ENCODE measurements around the gene TMEM120B.
A peak's percentile ranks its signal among the peaks of the same experiment; 100 is the strongest.

Gene TMEM120B

DNA sequence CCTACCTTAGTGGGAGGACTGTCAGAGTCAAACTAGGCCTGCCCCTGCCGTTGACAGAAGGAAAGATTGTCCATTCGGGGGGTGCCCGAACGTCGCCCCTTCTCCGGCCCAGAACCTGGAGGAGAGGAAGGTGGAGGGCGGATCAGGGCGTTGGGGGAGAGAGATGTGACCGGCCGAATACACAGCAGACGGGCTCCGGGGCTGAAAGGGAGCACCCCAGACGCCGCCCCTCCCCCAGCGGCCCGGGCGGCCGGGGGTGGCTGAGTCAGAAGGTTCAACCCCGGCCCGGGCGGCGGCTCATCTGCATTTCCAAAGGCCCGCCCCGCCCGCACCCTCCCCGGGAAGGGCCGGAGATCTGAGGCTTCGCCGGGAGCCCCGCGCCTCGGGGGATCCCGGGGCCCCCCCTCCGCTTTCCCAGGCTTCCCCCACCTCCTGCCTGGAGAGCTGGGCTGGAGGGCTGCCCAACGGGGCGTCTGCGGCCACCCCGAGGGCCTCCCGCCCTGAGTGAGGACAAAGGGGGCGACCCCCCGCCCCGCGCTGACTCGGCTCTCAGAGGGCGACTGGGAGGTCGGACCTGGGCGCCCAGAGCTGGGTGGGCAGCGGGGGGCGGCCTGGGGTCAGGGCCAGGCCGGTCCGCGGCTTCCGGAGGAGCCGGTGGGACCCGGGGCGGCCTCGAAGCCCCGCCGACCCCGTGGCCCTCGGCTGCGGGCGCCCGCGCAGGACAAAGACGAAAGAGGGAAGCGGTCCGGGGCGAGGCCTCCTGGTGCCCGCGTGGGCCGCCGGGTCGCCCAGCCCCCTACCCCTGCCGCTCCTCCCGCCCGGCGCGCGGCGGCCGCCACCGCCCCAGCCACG, 87.5 kb downstream of the TMEM120B start:
- peaks cover 91% of the 10 kb centered on the region for H3K36me3 Mint-ChIP-seq (ENCODE audit: low read depth)
- intact Hi-C loops (cut with micrococcal nuclease), result no loop called here
- H3K27me3 Mint-ChIP-seq, result no peaks in the 10 kb centered on the region
- peak overlapping the region; percentile 100 for H3K27ac Mint-ChIP-seq
- peaks cover 39% of the 10 kb centered on the region for H3K4me1 Mint-ChIP-seq (ENCODE audit: low read depth)
- H3K4me3 Mint-ChIP-seq, result peak overlapping the region; percentile 86
- H3K9me3 Mint-ChIP-seq, result no peaks in the 10 kb centered on the region

DNA sequence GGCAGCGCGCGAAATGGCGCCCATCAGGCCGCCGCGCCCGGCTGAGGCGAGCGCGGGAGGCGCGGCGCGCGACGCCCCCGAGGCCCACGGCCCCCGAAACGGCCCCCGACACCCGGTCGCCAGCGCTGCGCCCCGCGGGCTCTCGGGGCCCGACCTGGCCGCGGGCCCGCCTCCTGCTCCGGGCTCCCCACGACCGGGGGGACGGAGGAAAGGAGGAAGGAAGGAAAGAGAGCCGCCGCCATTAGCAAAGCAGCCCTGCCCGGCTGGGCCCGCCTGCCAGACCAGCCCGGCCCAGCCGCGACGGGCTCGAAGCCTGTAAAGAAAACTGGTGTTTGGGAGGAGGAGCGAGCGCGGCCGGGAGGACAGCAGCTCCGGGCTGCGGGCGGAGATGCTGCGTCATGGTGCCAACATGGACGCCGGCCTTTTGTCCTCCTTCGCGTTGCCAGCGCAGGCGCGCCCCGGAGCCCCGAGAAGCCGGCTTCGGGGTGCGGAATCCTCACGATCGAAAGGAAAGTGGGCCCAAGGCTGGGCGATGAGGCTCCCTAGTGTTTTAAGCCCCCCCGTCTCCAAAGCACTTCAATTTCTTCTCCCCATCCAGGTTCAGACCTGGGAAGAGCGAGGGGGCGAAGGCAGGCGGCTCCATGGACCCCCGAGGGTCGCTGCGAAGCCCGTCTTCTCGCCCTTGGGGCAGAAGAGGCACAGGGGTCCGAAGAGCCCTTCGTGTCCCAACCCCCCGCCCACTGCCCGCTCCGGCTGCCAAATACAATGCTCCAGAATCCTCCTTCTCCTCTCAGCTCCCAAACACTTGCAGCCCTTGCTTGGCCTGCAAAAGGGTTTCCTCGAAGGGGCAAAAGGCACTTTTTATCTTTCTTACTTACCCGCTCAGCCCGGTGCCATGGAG, 88.4 kb downstream of the TMEM120B start:
- Mint-ChIP-seq H3K4me1 (ENCODE audit: low read depth) (peaks cover 34% of the 10 kb centered on the region), H3K9me3 (no peaks in the 10 kb centered on the region), H3K36me3 (ENCODE audit: low read depth) (peaks cover 91% of the 10 kb centered on the region), H3K4me3 (peak overlapping the region; percentile 100), H3K27ac (peak overlapping the region; percentile 100), H3K27me3 (no peaks in the 10 kb centered on the region)
- intact Hi-C loops (cut with micrococcal nuclease), result no loop called here

DNA sequence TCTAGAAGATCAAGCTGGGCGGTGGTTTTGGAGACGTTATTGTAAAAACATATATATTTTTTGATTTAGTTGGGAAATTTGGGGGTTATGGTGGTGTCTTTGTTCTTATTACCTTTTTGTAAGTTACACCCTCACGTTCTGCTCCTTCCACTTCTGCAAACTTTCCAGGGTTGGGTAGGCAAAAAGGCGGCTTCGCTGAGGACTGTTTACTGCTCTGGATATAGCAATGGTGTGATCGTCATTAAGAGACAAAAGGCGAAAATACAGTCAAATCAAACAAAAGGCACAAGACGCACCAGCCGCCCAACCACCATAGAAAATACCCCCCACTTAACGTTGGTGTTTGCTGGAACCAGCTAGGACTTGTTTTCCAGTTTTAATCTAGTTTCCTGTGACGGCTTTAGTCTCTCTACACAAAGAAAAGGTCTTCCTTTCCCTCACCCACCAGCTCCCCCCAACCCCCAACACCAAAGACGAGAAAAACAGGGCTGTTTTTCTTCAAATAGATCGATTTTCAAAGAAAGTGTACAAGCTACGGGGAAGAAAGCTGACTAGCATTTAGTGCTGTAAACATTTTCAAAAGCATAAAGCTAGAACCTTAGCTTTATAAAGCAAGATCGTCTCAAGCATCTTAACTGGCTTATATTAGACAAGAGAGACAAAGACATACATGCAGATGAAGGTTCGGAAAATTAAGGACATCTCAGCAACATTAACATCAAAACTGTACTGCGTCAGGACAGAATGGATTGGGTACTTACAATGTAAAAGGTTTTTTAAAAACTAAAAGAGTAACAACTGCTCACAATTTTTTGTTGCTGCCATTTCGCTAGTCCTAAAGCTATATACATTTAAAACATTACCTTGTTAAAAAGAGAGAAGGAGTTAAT, 89.3 kb downstream of the TMEM120B start:
- Mint-ChIP-seq H3K4me1 (ENCODE audit: low read depth) (peaks cover 39% of the 10 kb centered on the region), H3K27ac (peak overlapping the region; percentile 100), H3K27me3 (no peaks in the 10 kb centered on the region), H3K4me3 (peak overlapping the region; percentile 100), H3K36me3 (ENCODE audit: low read depth) (peaks cover 91% of the 10 kb centered on the region), H3K9me3 (no peaks in the 10 kb centered on the region)
- intact Hi-C loops (cut with micrococcal nuclease), result no loop called here

DNA sequence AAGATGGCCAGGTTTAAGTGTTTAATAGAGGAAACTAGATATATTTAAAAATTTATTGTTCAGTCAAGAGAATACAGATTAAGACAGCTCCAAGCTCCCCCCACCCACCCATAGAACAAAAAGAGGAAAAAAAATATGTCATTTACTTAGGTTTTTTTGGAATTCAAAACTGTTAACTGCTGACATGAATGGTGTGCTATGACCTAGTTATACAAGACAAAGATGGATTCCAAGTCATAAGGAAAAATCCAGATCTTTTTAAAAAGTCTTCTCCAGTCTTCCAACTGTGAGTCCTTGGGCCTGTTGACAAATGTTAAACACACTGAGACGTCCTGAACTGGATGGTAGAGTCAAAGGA, 89.9 kb downstream of the TMEM120B start:
- no peaks in the 10 kb centered on the region for H3K9me3 Mint-ChIP-seq
- intact Hi-C loops (cut with micrococcal nuclease), result no loop called here
- peak overlapping the region; percentile 100 for H3K27ac Mint-ChIP-seq
- peaks cover 39% of the 10 kb centered on the region for H3K4me1 Mint-ChIP-seq (ENCODE audit: low read depth)
- H3K36me3 Mint-ChIP-seq (ENCODE audit: low read depth), result peaks cover 91% of the 10 kb centered on the region
- H3K27me3 Mint-ChIP-seq, result no peaks in the 10 kb centered on the region
- peak overlapping the region; percentile 100 for H3K4me3 Mint-ChIP-seq

DNA sequence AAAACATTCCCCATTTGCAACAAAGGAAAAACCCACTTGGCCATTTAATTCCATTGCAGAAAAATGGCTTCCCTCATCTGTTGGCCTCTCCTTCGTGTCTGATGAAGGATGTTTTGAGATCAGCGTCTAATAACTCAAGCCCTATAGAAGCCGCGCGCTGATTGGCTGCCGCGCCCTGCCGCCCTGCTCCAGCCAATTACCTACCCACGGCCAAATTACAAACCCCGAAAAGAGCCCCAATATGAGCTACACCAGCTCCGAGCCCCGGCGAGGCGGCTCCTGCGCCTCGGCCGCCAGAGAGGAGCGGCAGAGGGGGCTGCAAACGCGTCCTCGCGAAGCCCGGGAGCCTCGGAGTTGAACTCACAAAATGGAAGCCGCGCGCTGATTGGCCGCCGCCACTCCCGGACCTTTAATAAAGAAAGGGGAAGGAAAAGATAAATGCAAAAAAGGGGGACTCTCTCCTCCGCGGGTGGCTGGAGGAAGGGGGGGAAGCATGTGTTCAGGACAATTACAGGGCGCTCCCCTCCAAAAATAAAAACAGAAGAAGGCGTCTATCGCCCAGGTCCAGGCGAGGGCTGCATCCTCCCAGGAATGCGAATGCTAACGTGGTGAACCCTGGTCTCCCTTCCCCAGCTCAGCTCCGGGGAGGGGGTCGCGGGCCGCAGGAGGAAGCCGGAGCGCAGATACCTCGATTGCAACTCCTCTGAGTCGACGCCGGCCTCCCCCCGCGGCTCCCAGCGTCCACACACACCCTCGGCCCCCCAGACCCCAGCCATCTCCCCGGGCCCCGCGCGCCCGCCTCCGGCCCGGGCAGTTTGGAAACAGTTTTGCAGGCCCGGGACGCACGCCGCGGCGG, 90.5 kb downstream of the TMEM120B start:
- peak overlapping the region; percentile 100 for H3K27ac Mint-ChIP-seq
- peaks cover 91% of the 10 kb centered on the region for H3K36me3 Mint-ChIP-seq (ENCODE audit: low read depth)
- no peaks in the 10 kb centered on the region for H3K9me3 Mint-ChIP-seq
- H3K27me3 Mint-ChIP-seq, result no peaks in the 10 kb centered on the region
- intact Hi-C loops (cut with micrococcal nuclease), result no loop called here
- peaks cover 39% of the 10 kb centered on the region for H3K4me1 Mint-ChIP-seq (ENCODE audit: low read depth)
- peak overlapping the region; percentile 100 for H3K4me3 Mint-ChIP-seq

DNA sequence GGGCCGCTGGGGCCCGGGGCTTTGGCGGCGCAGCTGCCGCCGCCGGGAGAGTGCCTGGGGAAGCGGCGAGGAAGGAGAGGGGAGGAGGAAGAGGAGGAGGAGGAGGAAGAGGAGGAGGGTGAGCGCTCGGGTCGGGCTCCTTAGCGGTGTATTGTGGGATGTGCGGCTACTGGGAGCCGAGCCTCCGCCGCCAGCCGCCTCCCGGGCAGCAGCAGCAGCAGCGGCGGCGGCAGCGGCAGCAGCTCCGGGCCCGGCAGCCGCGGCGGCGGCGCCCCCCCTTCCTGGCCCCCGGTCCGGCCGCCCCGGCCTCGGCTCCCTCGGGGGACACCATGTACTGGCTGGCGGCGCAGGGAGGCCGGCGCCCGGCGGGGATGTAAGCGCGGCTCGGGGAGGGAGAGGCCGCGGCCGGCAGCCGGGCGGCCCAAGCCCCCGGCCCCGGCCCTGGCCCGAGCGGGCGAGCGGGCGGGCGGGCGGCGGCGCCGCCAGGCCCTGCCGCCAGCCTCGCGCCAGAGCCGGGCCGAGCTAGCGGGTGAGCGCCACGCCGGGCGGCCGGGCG, 91.4 kb downstream of the TMEM120B start, which contains the start of gene SETD1B:
Gene SETD1B, plus strand, starts transcription at position 149 of the 556 bp plus-strand sequence. CDS start 729 bp downstream, outside the sequence.
- H3K9me3 Mint-ChIP-seq, result no peaks in the 10 kb centered on the region
- H3K27ac Mint-ChIP-seq, result peak within 1 kb of the TSS; percentile 100
- intact Hi-C loops (cut with micrococcal nuclease), result no loop called here
- H3K27me3 Mint-ChIP-seq, result no peaks in the 10 kb centered on the region
- peaks cover 39% of the 10 kb centered on the region for H3K4me1 Mint-ChIP-seq (ENCODE audit: low read depth)
- peak within 1 kb of the TSS; percentile 100 for H3K4me3 Mint-ChIP-seq
- peaks cover 91% of the 10 kb centered on the region for H3K36me3 Mint-ChIP-seq (ENCODE audit: low read depth)

DNA sequence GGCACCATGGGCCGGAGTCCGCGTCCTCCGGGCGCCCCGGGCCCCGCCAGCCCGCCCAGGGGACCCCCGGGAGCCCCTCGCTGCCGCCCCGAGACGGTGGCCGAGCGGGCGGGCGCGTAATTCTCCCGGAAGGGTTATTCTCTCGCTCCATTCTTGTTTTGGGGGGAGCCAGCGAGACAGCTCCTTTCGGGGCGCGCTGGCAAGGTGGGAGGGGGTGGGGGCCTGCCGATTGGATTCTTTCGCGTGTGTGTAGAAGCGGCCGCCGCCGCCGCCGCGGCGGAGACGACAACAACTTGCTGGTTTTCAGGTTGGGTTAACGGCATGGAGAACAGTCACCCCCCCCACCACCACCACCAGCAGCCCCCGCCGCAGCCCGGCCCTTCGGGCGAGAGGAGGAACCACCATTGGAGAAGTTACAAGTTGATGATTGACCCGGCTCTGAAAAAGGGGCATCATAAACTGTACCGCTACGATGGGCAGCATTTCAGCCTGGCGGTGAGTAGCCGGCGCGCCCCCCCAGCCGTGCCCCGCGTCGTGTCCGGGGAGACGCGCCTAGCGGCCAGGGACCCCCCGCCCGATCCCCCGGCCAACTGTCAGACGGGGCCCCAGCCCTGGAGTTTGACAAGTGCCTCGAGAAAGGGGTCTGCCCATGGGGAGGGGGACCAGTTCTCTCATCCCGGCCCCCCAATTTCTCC, 92.0 kb downstream of the TMEM120B start:
- Mint-ChIP-seq H3K27me3 (no peaks in the 10 kb centered on the region), H3K9me3 (no peaks in the 10 kb centered on the region), H3K36me3 (ENCODE audit: low read depth) (peaks cover 92% of the 10 kb centered on the region), H3K27ac (peak overlapping the region; percentile 100), H3K4me3 (peak overlapping the region; percentile 99), H3K4me1 (ENCODE audit: low read depth) (peaks cover 39% of the 10 kb centered on the region)
- intact Hi-C loops (cut with micrococcal nuclease), result no loop called here

DNA sequence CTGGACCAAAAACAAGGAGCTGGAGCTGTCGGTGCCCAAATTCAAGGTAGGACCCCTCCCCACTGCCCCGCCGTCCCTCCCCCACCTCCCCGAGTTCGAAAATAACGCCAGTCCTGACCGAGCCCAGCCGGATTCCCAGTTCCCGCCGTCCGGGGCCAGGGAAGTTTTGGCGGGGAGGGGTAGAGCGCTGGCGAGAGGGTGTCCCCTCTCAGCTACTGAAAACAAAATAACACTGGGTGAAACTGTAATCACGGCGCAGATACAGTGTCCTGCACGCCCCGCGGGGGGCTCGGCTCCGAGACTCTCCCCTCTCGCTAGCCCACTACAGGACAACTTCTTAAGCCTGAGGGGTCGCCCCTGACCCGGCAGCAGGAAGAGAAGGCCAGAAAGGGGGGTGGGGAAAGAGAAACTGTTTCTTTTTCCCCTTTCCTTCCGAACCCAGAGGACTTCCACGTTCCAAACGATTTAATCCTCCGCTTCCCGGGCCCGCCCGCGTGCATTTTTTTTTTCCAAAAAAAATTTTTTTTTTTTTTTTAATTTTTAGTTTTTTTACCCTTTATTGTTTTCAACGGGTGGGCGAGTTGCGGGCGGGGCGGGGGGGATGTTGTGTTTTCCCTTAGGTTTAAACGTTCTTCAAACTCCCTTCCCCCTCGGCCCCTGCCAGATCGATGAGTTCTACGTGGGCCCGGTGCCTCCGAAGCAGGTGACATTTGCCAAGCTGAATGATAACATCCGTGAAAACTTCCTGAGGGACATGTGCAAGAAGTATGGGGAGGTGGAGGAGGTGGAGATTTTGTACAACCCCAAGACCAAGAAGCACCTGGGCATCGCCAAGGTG, 92.8 kb downstream of the TMEM120B start:
- Mint-ChIP-seq H3K4me1 (ENCODE audit: low read depth) (peaks cover 47% of the 10 kb centered on the region), H3K4me3 (peak overlapping the region; percentile 99), H3K9me3 (no peaks in the 10 kb centered on the region), H3K36me3 (ENCODE audit: low read depth) (peaks cover 95% of the 10 kb centered on the region), H3K27me3 (no peaks in the 10 kb centered on the region), H3K27ac (peak overlapping the region; percentile 100)
- intact Hi-C loops (cut with micrococcal nuclease), result no loop called here

DNA sequence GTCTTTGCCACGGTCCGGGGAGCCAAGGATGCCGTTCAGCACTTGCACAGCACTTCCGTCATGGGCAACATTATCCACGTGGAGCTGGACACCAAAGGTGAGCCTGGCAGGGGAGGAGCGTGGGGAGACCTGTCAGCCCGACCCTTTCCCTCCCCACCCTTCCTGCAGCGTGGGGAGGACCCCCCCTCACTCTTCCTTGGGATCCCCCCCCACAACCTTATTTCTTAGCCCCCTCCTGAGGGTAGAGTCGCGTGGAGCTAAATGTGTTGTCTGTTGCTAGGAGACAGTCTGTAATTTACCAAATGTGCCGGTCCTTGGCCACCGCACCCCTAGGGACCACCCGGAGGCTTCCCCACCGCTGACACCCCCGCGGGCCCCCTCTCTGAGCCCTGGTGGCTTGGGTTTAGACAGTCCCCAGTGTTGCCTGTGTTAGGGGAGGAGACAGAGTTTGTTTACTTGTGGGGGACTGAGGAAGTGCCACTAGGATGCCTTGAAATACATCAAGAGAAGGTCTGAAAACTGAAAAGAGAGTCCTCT, 93.5 kb downstream of the TMEM120B start:
- intact Hi-C loops (cut with micrococcal nuclease), result no loop called here
- H3K4me1 Mint-ChIP-seq (ENCODE audit: low read depth), result peaks cover 54% of the 10 kb centered on the region
- no peaks in the 10 kb centered on the region for H3K27me3 Mint-ChIP-seq
- peak overlapping the region; percentile 99 for H3K4me3 Mint-ChIP-seq
- peaks cover 97% of the 10 kb centered on the region for H3K36me3 Mint-ChIP-seq (ENCODE audit: low read depth)
- H3K27ac Mint-ChIP-seq, result peak overlapping the region; percentile 100
- H3K9me3 Mint-ChIP-seq, result no peaks in the 10 kb centered on the region

DNA sequence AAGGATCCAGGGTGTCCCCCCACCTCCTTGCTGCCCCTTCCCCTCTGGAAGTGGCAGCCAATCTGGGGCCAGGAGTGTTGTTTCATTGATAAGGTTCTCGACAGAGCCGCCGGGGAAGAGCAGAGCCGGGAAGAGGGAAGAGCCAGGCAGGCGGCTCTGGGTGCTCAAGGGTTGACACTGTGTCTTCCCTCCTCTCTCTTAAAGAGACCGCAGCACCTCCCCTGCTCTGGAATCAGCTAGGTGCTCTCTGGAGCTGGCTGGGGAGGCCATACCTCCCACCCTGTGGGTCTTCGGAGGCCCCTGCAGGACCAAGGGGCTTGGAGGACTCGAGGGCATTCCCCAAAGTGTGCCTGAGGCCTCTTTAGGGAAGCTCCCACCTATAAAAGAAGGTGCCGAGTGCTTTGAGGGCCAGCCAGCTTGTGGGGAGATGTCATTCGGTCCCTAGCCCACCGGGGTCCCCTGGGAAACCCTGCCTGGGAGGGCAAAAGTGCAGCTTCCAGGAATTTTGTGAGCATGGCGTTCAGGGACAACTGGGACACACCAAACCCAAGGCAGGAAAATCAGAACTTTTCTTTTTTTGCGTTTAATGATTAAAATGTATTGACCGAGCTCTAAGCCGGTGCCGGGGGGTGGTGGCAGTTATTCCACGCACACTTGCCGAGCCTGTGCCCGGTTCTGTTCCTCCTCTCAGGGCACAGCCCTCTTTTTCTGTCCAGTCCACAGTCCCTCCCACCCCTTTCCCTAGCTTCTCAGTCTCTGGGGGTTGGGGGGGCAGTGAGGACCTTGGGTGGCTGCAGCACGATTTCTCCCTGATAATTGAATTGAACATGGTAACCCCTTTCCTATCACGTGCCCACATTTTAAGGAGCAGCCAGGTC, 94.2 kb downstream of the TMEM120B start:
- H3K27ac Mint-ChIP-seq, result peak overlapping the region; percentile 100
- peak overlapping the region; percentile 99 for H3K4me3 Mint-ChIP-seq
- peaks cover 61% of the 10 kb centered on the region for H3K4me1 Mint-ChIP-seq (ENCODE audit: low read depth)
- H3K9me3 Mint-ChIP-seq, result no peaks in the 10 kb centered on the region
- peaks cover 97% of the 10 kb centered on the region for H3K36me3 Mint-ChIP-seq (ENCODE audit: low read depth)
- H3K27me3 Mint-ChIP-seq, result no peaks in the 10 kb centered on the region
- intact Hi-C loops (cut with micrococcal nuclease), result no loop called here
